ENCODE measurements around the gene TET2. TPM values are rescaled to one million over a fixed set of nuclear protein-coding genes. Genes with fewer than 3 reads are reported as not detected.
A peak's percentile ranks its signal among the peaks of the same experiment; 100 is the strongest.

Gene TET2
- total RNA-seq, 6 experiments from 2014 or later, result 5.8 to 8.8 (median 7.0) TPM

DNA sequence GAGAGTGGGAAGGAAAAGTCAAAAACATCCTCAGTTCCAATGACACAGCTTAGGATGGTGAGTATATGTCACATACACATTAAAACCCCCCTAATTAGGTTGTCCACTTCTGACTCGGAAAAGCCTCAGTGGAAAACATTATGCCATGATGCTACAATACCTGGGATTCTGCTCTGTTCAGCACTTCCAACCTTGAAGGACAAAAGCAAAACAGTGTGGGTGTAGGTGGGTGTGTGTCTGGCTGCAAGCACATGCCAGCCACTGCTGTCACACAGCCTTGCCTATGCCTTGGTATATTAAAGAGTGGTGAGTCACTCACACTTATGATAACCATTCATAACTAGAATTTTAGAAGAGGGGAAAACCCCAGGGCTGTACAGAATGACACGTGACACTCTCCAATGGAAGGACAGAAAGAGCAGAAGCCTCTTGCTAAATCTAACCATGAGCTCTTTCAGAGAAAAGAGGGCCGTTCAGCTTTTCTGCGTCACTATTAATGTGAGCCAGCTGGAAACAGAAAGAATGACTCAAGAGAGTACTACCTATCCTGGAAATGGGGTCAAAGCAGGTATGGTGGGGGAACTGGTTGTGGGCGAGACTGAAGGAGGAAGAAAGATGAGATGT lies 159.6 kb downstream of the TET2 start:
- ATAC-seq, result peak in 1 of 4 donors; percentile 36
- TF ChIP-seq POLR2A (IDR thresholded peaks at IDR 0.05), result no peak
- TF ChIP-seq, protein P1, sequence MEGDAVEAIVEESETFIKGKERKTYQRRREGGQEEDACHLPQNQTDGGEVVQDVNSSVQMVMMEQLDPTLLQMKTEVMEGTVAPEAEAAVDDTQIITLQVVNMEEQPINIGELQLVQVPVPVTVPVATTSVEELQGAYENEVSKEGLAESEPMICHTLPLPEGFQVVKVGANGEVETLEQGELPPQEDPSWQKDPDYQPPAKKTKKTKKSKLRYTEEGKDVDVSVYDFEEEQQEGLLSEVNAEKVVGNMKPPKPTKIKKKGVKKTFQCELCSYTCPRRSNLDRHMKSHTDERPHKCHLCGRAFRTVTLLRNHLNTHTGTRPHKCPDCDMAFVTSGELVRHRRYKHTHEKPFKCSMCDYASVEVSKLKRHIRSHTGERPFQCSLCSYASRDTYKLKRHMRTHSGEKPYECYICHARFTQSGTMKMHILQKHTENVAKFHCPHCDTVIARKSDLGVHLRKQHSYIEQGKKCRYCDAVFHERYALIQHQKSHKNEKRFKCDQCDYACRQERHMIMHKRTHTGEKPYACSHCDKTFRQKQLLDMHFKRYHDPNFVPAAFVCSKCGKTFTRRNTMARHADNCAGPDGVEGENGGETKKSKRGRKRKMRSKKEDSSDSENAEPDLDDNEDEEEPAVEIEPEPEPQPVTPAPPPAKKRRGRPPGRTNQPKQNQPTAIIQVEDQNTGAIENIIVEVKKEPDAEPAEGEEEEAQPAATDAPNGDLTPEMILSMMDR (IDR thresholded peaks at IDR 0.05), result no peak
- WGBS (ENCODE audit: insufficient coverage, low coverage, low lambda C conversion rate, missing lambda C conversion rate), result 71% methylated on average over 4 of the region's 5 CpGs
- H3K4me1 ChIP-seq, result no peaks in the 10 kb centered on the region
- DNase-seq, result no peak
- H3K36me3 ChIP-seq, result no peaks in the 10 kb centered on the region
- intact Hi-C loops (cut with DNase I), result no loop called here
- H3K9me3 ChIP-seq, result no peaks in the 10 kb centered on the region
- H3K27me3 ChIP-seq, result no peaks in the 10 kb centered on the region
- no peak overlapping the region for H3K27ac ChIP-seq
- no peak overlapping the region for H3K4me3 ChIP-seq

DNA sequence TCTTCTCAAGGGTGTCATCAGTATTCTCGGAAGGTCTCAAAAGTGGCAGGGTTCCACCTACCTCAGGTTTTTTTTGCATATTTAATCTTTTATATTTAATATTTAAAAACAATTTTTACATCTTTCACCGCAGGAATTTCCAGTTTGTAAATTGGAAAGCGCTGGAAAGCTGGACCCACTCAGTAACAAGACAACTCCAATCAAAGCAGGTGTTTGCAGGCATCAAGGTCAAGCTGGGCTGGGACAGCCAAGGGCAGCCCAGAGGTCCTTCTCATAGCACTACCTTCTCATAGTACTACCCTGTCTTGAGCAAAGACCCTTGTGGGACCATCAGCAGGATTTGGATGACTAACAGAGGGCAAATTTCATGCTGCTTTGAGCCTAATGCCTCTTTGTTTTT lies 160.1 kb downstream of the TET2 start:
- TF ChIP-seq POLR2A (IDR thresholded peaks at IDR 0.05), result no peak
- TF ChIP-seq, protein P1 (IDR thresholded peaks at IDR 0.05), result no peak
- Histone ChIP-seq H3K27me3 (no peaks in the 10 kb centered on the region), H3K27ac (no peak overlapping the region), H3K9me3 (no peaks in the 10 kb centered on the region), H3K4me1 (no peaks in the 10 kb centered on the region), H3K36me3 (no peaks in the 10 kb centered on the region), H3K4me3 (no peak overlapping the region)
- ATAC-seq (no peak), DNase-seq (no peak)
- 75% methylated on average over 3 of the region's 3 CpGs for WGBS (ENCODE audit: insufficient coverage, low coverage, low lambda C conversion rate, missing lambda C conversion rate)
- intact Hi-C loops (cut with DNase I), result no loop called here

DNA sequence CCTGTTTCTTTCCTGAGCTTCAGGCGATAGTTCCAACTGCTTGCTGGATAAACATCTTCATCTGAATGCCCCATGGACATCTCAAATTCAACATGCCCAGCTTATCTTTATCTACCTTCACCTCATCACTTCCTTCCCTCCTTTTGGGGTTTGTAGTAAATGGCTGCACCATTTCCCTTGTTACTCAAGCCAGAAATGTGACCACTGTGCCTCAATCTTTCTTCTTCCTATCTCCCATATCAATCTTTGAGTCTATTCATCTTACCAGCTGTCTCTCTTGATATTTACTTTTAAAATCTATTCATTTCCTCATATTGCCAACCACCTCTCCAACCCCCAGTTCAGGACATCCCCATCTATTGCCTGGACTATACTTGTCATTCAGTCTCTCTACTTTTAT lies 171.8 kb downstream of the TET2 start:
- intact Hi-C loops (cut with DNase I), result no loop called here
- ATAC-seq (no peak), DNase-seq (no peak)
- 100% methylated on average over 1 of the region's 1 CpG for WGBS (ENCODE audit: insufficient coverage, low coverage, low lambda C conversion rate, missing lambda C conversion rate)
- Histone ChIP-seq H3K36me3 (no peaks in the 10 kb centered on the region), H3K27ac (no peak overlapping the region), H3K9me3 (no peaks in the 10 kb centered on the region), H3K4me1 (no peaks in the 10 kb centered on the region), H3K27me3 (no peaks in the 10 kb centered on the region), H3K4me3 (no peak overlapping the region)
- no peak for TF ChIP-seq POLR2A (IDR thresholded peaks at IDR 0.05)
- TF ChIP-seq, protein P1 (IDR thresholded peaks at IDR 0.05), result no peak

DNA sequence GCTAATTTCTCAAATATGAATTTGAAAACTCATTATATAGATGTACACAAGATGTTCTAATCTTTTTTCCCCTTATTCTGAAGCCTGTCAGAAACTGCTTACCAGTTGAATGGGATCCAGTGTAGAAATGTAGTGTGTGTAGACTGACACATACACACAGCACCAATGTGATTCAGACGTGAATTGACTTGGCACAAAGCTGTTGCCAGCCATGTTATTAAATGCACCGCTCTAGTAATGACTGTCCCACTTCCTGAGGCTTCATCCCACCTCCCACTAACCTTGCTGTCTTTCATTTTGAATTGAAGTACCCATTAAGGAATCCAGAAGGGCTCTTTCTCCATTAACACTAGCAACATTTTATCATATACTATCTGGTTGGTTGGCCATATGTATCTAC lies 180.5 kb downstream of the TET2 start:
- TF ChIP-seq, protein P1 (IDR thresholded peaks at IDR 0.05), result no peak
- TF ChIP-seq POLR2A (IDR thresholded peaks at IDR 0.05), result no peak
- intact Hi-C loops (cut with DNase I), result no loop called here

DNA sequence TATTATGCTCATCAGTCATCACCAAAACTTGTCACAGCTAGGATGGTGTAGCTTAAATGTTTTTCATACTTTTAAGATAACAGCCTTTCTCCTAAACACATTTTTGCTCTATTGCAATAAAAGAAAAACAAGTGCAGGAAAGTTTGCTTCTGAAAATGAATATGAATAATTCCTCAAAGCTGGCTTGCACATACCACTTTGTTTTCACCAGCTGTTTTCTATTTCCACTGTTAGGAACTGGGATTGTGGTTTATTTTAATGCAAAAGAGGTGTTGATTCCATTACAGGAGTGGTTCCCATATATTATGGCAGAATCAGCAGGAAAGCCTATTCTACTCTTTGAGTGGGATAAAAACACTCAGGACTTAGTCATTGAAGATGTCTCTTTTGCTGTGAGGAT lies 181.3 kb downstream of the TET2 start:
- TF ChIP-seq, protein P1 (IDR thresholded peaks at IDR 0.05), result no peak
- TF ChIP-seq POLR2A (IDR thresholded peaks at IDR 0.05), result no peak
- intact Hi-C loops (cut with DNase I), result no loop called here
- no peaks in the 10 kb centered on the region for H3K4me1 ChIP-seq
- no peak overlapping the region for H3K27ac ChIP-seq
- DNase-seq, result no peak
- no peaks in the 10 kb centered on the region for H3K36me3 ChIP-seq
- no peaks in the 10 kb centered on the region for H3K27me3 ChIP-seq
- H3K9me3 ChIP-seq, result no peaks in the 10 kb centered on the region
- ATAC-seq, result no peak
- no peak overlapping the region for H3K4me3 ChIP-seq

More for the DNA sequence above, 180.5 kb downstream of the TET2 start:
- no peaks in the 10 kb centered on the region for H3K4me1 ChIP-seq
- ATAC-seq, result no peak
- no peaks in the 10 kb centered on the region for H3K36me3 ChIP-seq
- 77% methylated on average over 2 of the region's 2 CpGs for WGBS (ENCODE audit: insufficient coverage, low coverage, low lambda C conversion rate, missing lambda C conversion rate)
- no peak overlapping the region for H3K4me3 ChIP-seq
- no peak overlapping the region for H3K27ac ChIP-seq
- no peak for DNase-seq
- H3K9me3 ChIP-seq, result no peaks in the 10 kb centered on the region
- no peaks in the 10 kb centered on the region for H3K27me3 ChIP-seq

Data from right lobe of liver (tissue), 6 donors.